ENCODE measurements around the gene CTNNA1. TPM values are rescaled to one million over a fixed set of nuclear protein-coding genes. Genes with fewer than 3 reads are reported as not detected.

CTNNA1 gene
- total and polyA plus RNA-seq, 9 of the 15 experiments (the other 6 are each of a cell fraction or from before 2014, with no cell fraction given) = 29.6 to 117 (median 89.1) TPM

GRCh38 chr5:138752341-138752950, 779 bp upstream of the CTNNA1 start (continued):
- TF ChIP-seq ZMIZ1 (IDR thresholded peaks at IDR 0.05; ENCODE audit: low read depth in 2 of 2, low read length in 2 of 2) (0 out of 4 replicates have a peak, but pooled peaks of 1 of the 2 experiments have one; percentile 34), CHD1 (IDR thresholded peaks at IDR 0.05; ENCODE audit: low read length) (no peak), ZC3H8 (IDR thresholded peaks at IDR 0.05) (no peak), ZFP91 (CRISPR knock-in tag; IDR thresholded peaks at IDR 0.05) (no peak), ARID4B (CRISPR knock-in tag; IDR thresholded peaks at IDR 0.05) (no peak), ZBED1 (IDR thresholded peaks at IDR 0.05) (no peak), NR3C1 (CRISPR knock-in tag; IDR thresholded peaks at IDR 0.05) (no peak), CBX2 (IDR thresholded peaks at IDR 0.05; ENCODE audit: insufficient read depth, low read length, poor library complexity, severe bottlenecking) (no peak), MAZ (CRISPR knock-in tag; conservative IDR thresholded peaks at IDR 0.05 in 1 of 2, IDR thresholded peaks at IDR 0.05 in 1 of 2) (no peak), TRIM28 (IDR thresholded peaks at IDR 0.05) (no peak), RFX7 (CRISPR knock-in tag; IDR thresholded peaks at IDR 0.05) (no peak), HMBOX1 (IDR thresholded peaks at IDR 0.05) (no peak), JUND (IDR thresholded peaks at IDR 0.05; ENCODE audit: borderline replicate concordance, low read depth, low read length) (0 out of 2 replicates have a peak, but pooled peaks have one; percentile 15), JUND (tag; IDR thresholded peaks at IDR 0.05; ENCODE audit: borderline replicate concordance, low read depth, low read length) (no peak)
- TF ChIP-seq, protein P1, sequence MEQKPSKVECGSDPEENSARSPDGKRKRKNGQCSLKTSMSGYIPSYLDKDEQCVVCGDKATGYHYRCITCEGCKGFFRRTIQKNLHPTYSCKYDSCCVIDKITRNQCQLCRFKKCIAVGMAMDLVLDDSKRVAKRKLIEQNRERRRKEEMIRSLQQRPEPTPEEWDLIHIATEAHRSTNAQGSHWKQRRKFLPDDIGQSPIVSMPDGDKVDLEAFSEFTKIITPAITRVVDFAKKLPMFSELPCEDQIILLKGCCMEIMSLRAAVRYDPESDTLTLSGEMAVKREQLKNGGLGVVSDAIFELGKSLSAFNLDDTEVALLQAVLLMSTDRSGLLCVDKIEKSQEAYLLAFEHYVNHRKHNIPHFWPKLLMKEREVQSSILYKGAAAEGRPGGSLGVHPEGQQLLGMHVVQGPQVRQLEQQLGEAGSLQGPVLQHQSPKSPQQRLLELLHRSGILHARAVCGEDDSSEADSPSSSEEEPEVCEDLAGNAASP (IDR thresholded peaks at IDR 0.05) = no peak

Measured in K562 (cell line).